Pancreas (tissue), 10 donors: ENCODE measurements around the gene CEP78. TPM values are rescaled to one million over a fixed set of nuclear protein-coding genes. Genes with fewer than 3 reads are reported as not detected.

ENCODE experiments used
- ATAC-seq, 4 donors: fragments of 200-7000 bp; cut with Tn5 transposase; one replicate each; pipeline versions ENCODE4 v1.8.0 to v1.9.1; 2020; ENCODE audit warnings: mild to moderate bottlenecking in 4 of 4, moderate library complexity in 4 of 4
- DNase-seq, 6 donors: peaks; one replicate each; pipeline ENCODE4 v3.0.0-alpha.2; 2020
- FAIRE-seq: peaks from 2 replicates; lab custom pipeline; 2012; peaks lifted over from hg19 to GRCh38; lab: Jason Lieb, UNC
- H3K27ac ChIP-seq, 4 donors: fragments of 200-600 bp; sonication (generic); 1 replicate in 3 of 4; 2 replicates in 1 of 4; pipeline versions ENCODE4 v1.5.0 to v1.8.0; 2020
- H3K27me3 ChIP-seq, 4 donors: fragments of 200-600 bp; one replicate each; pipeline ENCODE4 v1.8.0; 2021
- H3K36me3 ChIP-seq, 3 donors: fragments of 200-600 bp; sonication (generic) in 1 of 3; one replicate each; pipeline versions ENCODE4 v1.5.0 to v1.8.0; 2020 to 2021
- H3K4me1 ChIP-seq, 3 donors: fragments of 200-600 bp; one replicate each; pipeline ENCODE4 v1.8.0; 2021
- H3K4me3 ChIP-seq, 4 donors: fragments of 200-600 bp; sonication (generic) in 2 of 4; one replicate each; pipeline versions ENCODE4 v1.5.0 to v1.8.0; 2020 to 2021
- H3K9me3 ChIP-seq, 4 donors: fragments of 200-600 bp; one replicate each; pipeline ENCODE4 v1.8.0; 2021
- CTCF ChIP-seq, 4 donors: fragments of 200-600 bp; sonication (generic) in 3 of 4; IDR thresholded peaks; one replicate each; pipeline versions ENCODE4 v1.5.0 to v1.8.0; 2021; ENCODE audit warnings: antibody characterized with exemption in 4 of 4
- WGBS, 2 donors: extraction: QIAGEN DNeasy Blood & Tissue Kit; methylation state at CpG; one replicate each; pipeline ENCODE4 v1.1.7; 2013; 5-methylcytosine and 5-hydroxymethylcytosine counted together
- intact Hi-C, 3 donors: fragments of 100-400 bp; cut with DNase I; formaldehyde crosslinking; loops; one replicate each; pipeline versions ENCODE4 v1.11.1 to v1.14.2; 2022
- polyA plus RNA-seq, 2 donors: library from polyadenylated mRNA; stranded (reverse); fragments of 200-250 nt; gene quantifications; one replicate each; pipeline ENCODE4 v1.2.3, GENCODE V29; 2013
- total RNA-seq, 6 donors: library from RNA; stranded (reverse); fragmentation: NEBNext Ultra II Directional in 4 of 6; extraction: Animal tissue kit (Norgen Biotek cat#: 25700) in 4 of 6; gene quantifications; one replicate each; pipeline versions ENCODE4 v1.2.1 to v1.2.4, GENCODE V29; 2021 to 2023
- donor health status: healthy with polysubstance abuse.
- donor health status: DM: no; HTN: no; CAD: no; lungs with moderate emphysema.
- donor health status: DM: no; HTN: no; CAD: no.
- donor health status: control.
- donor health status: control.
- donor health status: Bipolar disorder and iron deficiency.
- donor health status: DM: yes; HTN: yes; CAD: no.
- donor health status: DM: no; HTN: no; CAD: no.
- donor health status: DM: no; HTN: no; CAD: no.
- donor health status: DM: yes; HTN: yes; CAD: no.

The CEP78 gene
- total and polyA plus RNA-seq, 8 donors, result 3.3 to 6.5 (median 5.2) TPM

- H3K36me3 ChIP-seq, result no peaks in the 10 kb centered on the region
- H3K4me1 ChIP-seq, result peaks cover 5 to 16% (median 14%) of the 10 kb centered on the region in 3 donors
- no peak for FAIRE-seq
- TF ChIP-seq CTCF (IDR thresholded peaks at IDR 0.05), result no peak
- DNase-seq, result no peak
- ATAC-seq, result peak in 3 of 4 donors; percentile 47 to 66 (median 60)
- 30 to 49% methylated on average over 9 of the region's 9 CpGs for WGBS, 2 donors
- peak overlapping the region in 1 of 4 donors; percentile 33 for H3K27ac ChIP-seq
- no peaks in the 10 kb centered on the region for H3K27me3 ChIP-seq
- no peak overlapping the region for H3K4me3 ChIP-seq
- no peaks in the 10 kb centered on the region for H3K9me3 ChIP-seq
- intact Hi-C loops, result no loop called here
These were observed 76.1 kb downstream of the CEP78 start for GRCh38 chr9:78311886-78312524.

- no peak overlapping the region for H3K27ac ChIP-seq
- H3K4me3 ChIP-seq, result no peak overlapping the region
- DNase-seq, result no peak
- no peaks in the 10 kb centered on the region for H3K27me3 ChIP-seq
- WGBS, 2 donors, result 80 to 91% methylated on average over 5 of the region's 5 CpGs
- intact Hi-C loops, result no loop called here
- no peaks in the 10 kb centered on the region for H3K9me3 ChIP-seq
- FAIRE-seq, result no peak
- no peak for ATAC-seq
- TF ChIP-seq CTCF (IDR thresholded peaks at IDR 0.05), result no peak
- peaks cover 5 to 16% (median 14%) of the 10 kb centered on the region in 3 donors for H3K4me1 ChIP-seq
- H3K36me3 ChIP-seq, result no peaks in the 10 kb centered on the region
These were observed 78.7 kb downstream of the CEP78 start for GRCh38 chr9:78314550-78314949.

- no peaks in the 10 kb centered on the region for H3K36me3 ChIP-seq
- intact Hi-C loops, result no loop called here
- peak overlapping the region in 1 of 4 donors; percentile 2 for H3K27ac ChIP-seq
- no peaks in the 10 kb centered on the region for H3K27me3 ChIP-seq
- H3K4me3 ChIP-seq, result no peak overlapping the region
- ATAC-seq (peak; percentile 40 to 51 (median 49)), DNase-seq (peak in 1 of 6 donors; percentile 45), FAIRE-seq (no peak)
- H3K4me1 ChIP-seq, result peaks cover 5 to 16% (median 14%) of the 10 kb centered on the region in 3 donors
- H3K9me3 ChIP-seq, result no peaks in the 10 kb centered on the region
- 41 to 47% methylated on average over 8 of the region's 8 CpGs for WGBS, 2 donors
- TF ChIP-seq CTCF (IDR thresholded peaks at IDR 0.05), result no peak
These were observed 79.3 kb downstream of the CEP78 start for GRCh38 chr9:78314953-78315870.

GRCh38 chr9:78316166-78316892 lies 80.5 kb downstream of the CEP78 start:
- TF ChIP-seq CTCF (IDR thresholded peaks at IDR 0.05), result no peak
- Histone ChIP-seq H3K4me3 (no peak overlapping the region), H3K4me1 (peaks cover 5 to 16% (median 14%) of the 10 kb centered on the region in 3 donors), H3K27ac (no peak overlapping the region), H3K9me3 (no peaks in the 10 kb centered on the region), H3K36me3 (no peaks in the 10 kb centered on the region), H3K27me3 (no peaks in the 10 kb centered on the region)
- intact Hi-C loops, result no loop called here
- FAIRE-seq (no peak), ATAC-seq (peak in 1 of 4 donors; percentile 24), DNase-seq (no peak)
- WGBS, 2 donors, result 73 to 83% methylated on average over 11 of the region's 11 CpGs
